Measurements from ENCODE around the gene KAZN.

DNA sequence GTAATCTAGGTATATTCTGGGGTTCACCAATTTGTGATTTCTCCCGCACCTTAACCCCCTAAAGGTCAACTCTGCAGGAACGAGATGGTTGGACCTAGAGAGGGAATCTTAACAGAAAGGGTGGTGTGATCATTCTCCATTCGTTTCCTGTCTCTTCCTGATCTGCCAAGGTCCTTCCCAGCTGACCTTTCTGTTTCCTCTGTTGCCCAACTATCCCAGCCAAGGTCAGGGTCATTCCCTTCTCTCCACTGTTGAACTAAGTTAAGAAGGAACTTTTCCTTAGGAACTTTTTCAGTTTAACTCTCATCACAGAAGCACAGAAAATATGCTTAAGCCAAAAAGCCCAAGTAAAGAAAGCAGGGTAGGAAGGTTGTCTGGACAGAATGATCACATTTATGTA lies 49.3 kb downstream of the KAZN start:
- TF ChIP-seq, protein P1, sequence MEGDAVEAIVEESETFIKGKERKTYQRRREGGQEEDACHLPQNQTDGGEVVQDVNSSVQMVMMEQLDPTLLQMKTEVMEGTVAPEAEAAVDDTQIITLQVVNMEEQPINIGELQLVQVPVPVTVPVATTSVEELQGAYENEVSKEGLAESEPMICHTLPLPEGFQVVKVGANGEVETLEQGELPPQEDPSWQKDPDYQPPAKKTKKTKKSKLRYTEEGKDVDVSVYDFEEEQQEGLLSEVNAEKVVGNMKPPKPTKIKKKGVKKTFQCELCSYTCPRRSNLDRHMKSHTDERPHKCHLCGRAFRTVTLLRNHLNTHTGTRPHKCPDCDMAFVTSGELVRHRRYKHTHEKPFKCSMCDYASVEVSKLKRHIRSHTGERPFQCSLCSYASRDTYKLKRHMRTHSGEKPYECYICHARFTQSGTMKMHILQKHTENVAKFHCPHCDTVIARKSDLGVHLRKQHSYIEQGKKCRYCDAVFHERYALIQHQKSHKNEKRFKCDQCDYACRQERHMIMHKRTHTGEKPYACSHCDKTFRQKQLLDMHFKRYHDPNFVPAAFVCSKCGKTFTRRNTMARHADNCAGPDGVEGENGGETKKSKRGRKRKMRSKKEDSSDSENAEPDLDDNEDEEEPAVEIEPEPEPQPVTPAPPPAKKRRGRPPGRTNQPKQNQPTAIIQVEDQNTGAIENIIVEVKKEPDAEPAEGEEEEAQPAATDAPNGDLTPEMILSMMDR (conservative IDR thresholded peaks at IDR 0.05): no peak
- TF ChIP-seq EZH2 (IDR thresholded peaks at IDR 0.05; ENCODE audit: low read depth): no peak
